Mesodermal cell (in vitro differentiated cells): Measurements from ENCODE around the gene NOL4.

ENCODE experiments used
- H3K27ac ChIP-seq: 2 replicates; pipeline ENCODE4 v1.7.0; 2013; ENCODE audit warnings: mild to moderate bottlenecking, low read depth, low read length, moderate library complexity; ENCODE audit not compliant: severe bottlenecking
- H3K36me3 ChIP-seq: 2 replicates; pipeline ENCODE4 v1.7.1; 2013; ENCODE audit warnings: mild to moderate bottlenecking, low read length, moderate library complexity; ENCODE audit not compliant: control insufficient read depth, insufficient read depth
- H3K4me1 ChIP-seq: one replicate; pipeline ENCODE4 v1.7.1; 2013; ENCODE audit warnings: mild to moderate bottlenecking, low read length; ENCODE audit not compliant: insufficient read depth, control insufficient read depth, poor library complexity, severe bottlenecking
- H3K4me3 ChIP-seq: 2 replicates; pipeline ENCODE4 v1.7.0; 2013; ENCODE audit warnings: low read length, control low read depth, mild to moderate bottlenecking; ENCODE audit not compliant: insufficient read depth, poor library complexity, severe bottlenecking; ENCODE audit errors: extremely low read depth
- H3K9me3 ChIP-seq: 2 replicates; pipeline ENCODE4 v1.7.1; 2013; ENCODE audit warnings: mild to moderate bottlenecking, low read length, moderate library complexity; ENCODE audit not compliant: control insufficient read depth
- WGBS, 2 experiments: methylation state at CpG; one replicate each; pipeline ENCODE4 v1.1.5; 2013; ENCODE audit warnings: missing lambda C conversion rate in 2 of 2; ENCODE audit not compliant: insufficient coverage in 2 of 2; 5-methylcytosine and 5-hydroxymethylcytosine counted together

Gene NOL4

DNA sequence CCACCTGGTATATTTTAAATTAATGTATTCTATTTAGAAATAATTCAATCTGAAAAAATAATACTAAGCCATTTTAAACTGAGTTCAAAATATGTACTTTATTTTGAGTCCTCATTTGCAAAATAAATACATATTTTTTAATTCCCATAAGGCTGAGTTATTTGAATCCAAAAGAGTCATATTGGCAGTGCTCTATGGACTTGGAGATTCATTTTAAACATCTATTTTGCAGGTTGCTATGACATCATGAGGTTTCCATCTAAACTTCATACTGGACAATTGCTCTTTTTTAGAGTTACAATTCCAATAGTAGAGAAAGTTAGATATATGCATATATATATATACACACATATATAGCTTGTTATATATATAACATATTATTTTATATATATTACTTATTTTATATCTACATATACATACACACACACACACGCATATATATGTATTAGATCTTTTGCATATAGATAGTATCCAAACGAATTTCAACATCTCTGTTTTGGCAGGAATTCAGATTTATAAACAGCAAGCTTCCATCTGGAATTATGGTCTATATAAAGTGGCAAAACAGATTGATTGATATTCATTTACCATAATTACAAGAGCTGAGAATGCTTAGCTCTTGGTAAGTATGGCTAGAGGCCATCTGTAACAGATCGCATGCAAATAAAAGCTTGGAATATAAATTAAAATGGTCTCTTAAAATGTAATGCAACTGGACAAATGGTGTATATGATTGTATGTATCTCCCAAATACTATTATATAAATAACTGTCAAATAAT, 34.9 kb downstream of the NOL4 start:
- H3K4me3 ChIP-seq = no peak overlapping the region
- H3K4me1 ChIP-seq = no peaks in the 10 kb centered on the region
- H3K36me3 ChIP-seq = no peaks in the 10 kb centered on the region
- no CpG with 5 or more reads among the region's 3 CpGs for WGBS, 2 experiments
- H3K9me3 ChIP-seq = no peaks in the 10 kb centered on the region
- H3K27ac ChIP-seq = no peak overlapping the region
